Liver (tissue), 9 donors: ENCODE measurements around the gene ANK3. TPM values are rescaled to one million over a fixed set of nuclear protein-coding genes. Genes with fewer than 3 reads are reported as not detected.

ENCODE experiments used
- DNase-seq: peaks from one replicate; pipeline ENCODE4 v3.0.0-alpha.2; 2017; ENCODE audit warnings: low spot score
- H3K27ac ChIP-seq, 2 donors: one replicate each; pipeline ENCODE4 v1.7.0; 2013; ENCODE audit warnings: inconsistent platforms in 2 of 2, low read length in 2 of 2, control low read depth in 1 of 2, low read depth in 1 of 2, mild to moderate bottlenecking in 1 of 2
- H3K27me3 ChIP-seq, 4 donors: one replicate each; pipeline versions ENCODE4 v1.6.1 to v1.7.0; 2013; ENCODE audit warnings: low read length in 3 of 4, inconsistent platforms in 1 of 4, mild to moderate bottlenecking in 1 of 4, moderate library complexity in 1 of 4; ENCODE audit not compliant: control insufficient read depth in 4 of 4, insufficient read depth in 4 of 4
- H3K36me3 ChIP-seq, 4 donors: one replicate each; pipeline versions ENCODE4 v1.6.1 to v1.7.0; 2013; ENCODE audit warnings: low read length in 3 of 4, mild to moderate bottlenecking in 3 of 4, low read depth in 1 of 4, moderate library complexity in 1 of 4; ENCODE audit not compliant: control insufficient read depth in 4 of 4, insufficient read depth in 3 of 4
- H3K4me1 ChIP-seq, 4 donors: one replicate each; pipeline versions ENCODE4 v1.6.1 to v1.7.0; 2013; ENCODE audit warnings: low read length in 3 of 4, mild to moderate bottlenecking in 3 of 4, moderate library complexity in 1 of 4; ENCODE audit not compliant: control insufficient read depth in 4 of 4, insufficient read depth in 4 of 4
- H3K4me3 ChIP-seq, 3 donors: one replicate each; pipeline versions ENCODE4 v1.6.1 to v1.7.0; 2013; ENCODE audit warnings: low read length in 3 of 3, control low read depth in 1 of 3, low read depth in 1 of 3, mild to moderate bottlenecking in 1 of 3
- H3K9ac ChIP-seq, 2 donors: one replicate each; pipeline ENCODE4 v1.7.0; 2013; ENCODE audit warnings: low read length in 2 of 2, mild to moderate bottlenecking in 2 of 2, moderate library complexity in 2 of 2, control low read depth in 1 of 2, low read depth in 1 of 2
- H3K9me3 ChIP-seq, 4 donors: one replicate each; pipeline versions ENCODE4 v1.6.1 to v1.7.0; 2013; ENCODE audit warnings: low read length in 3 of 4; ENCODE audit not compliant: control insufficient read depth in 4 of 4
- EGR1 ChIP-seq, 2 donors: IDR thresholded peaks; 2 replicates each; pipeline ENCODE4 v1.6.1; 2016 to 2018; ENCODE audit warnings: antibody characterized with exemption in 2 of 2, low read depth in 2 of 2
- FOXA1 ChIP-seq: IDR thresholded peaks from 2 replicates; pipeline ENCODE4 v1.6.1; 2016; ENCODE audit warnings: antibody characterized with exemption
- FOXA2 ChIP-seq: IDR thresholded peaks from 2 replicates; pipeline ENCODE4 v1.6.1; 2016; ENCODE audit warnings: antibody characterized with exemption
- GABPA ChIP-seq, 2 donors: IDR thresholded peaks in 1 of 2; conservative IDR thresholded peaks in 1 of 2; 2 replicates each; pipeline ENCODE4 v1.6.1; 2016; ENCODE audit warnings: antibody characterized with exemption in 2 of 2, mild to moderate bottlenecking in 1 of 2, moderate library complexity in 1 of 2
- HNF4A ChIP-seq, 2 donors: conservative IDR thresholded peaks; 2 replicates each; pipeline ENCODE4 v1.6.1; 2016; ENCODE audit warnings: antibody characterized with exemption in 2 of 2, mild to moderate bottlenecking in 2 of 2
- HNF4G ChIP-seq: IDR thresholded peaks from 2 replicates; pipeline ENCODE4 v1.6.1; 2016; ENCODE audit warnings: antibody characterized with exemption
- JUND ChIP-seq, 2 donors: IDR thresholded peaks; 2 replicates each; pipeline ENCODE4 v1.6.1; 2016; ENCODE audit warnings: antibody characterized with exemption in 2 of 2
- NR2F2 ChIP-seq: IDR thresholded peaks from 2 replicates; pipeline ENCODE4 v1.6.1; 2016; ENCODE audit warnings: antibody characterized with exemption
- RAD21 ChIP-seq, 2 donors: IDR thresholded peaks; 2 replicates each; pipeline ENCODE4 v1.6.1; 2016; ENCODE audit warnings: antibody characterized with exemption in 2 of 2, mild to moderate bottlenecking in 2 of 2
- RXRA ChIP-seq, 2 donors: IDR thresholded peaks; 2 replicates each; pipeline ENCODE4 v1.6.1; 2017 to 2018; ENCODE audit warnings: antibody characterized with exemption in 2 of 2, mild to moderate bottlenecking in 1 of 2
- SP1 ChIP-seq: IDR thresholded peaks from 2 replicates; pipeline ENCODE4 v1.6.1; 2018; ENCODE audit warnings: antibody characterized with exemption, mild to moderate bottlenecking
- TAF1 ChIP-seq: conservative IDR thresholded peaks from 2 replicates; pipeline ENCODE4 v1.6.1; 2016; ENCODE audit warnings: antibody characterized with exemption, mild to moderate bottlenecking
- YY1 ChIP-seq: IDR thresholded peaks from 2 replicates; pipeline ENCODE4 v1.6.1; 2016; ENCODE audit warnings: antibody characterized with exemption, mild to moderate bottlenecking
- WGBS: extraction: QIAGEN DNeasy Blood & Tissue Kit; methylation state at CpG from one replicate; pipeline ENCODE4 v1.1.7; 2013; 5-methylcytosine and 5-hydroxymethylcytosine counted together
- polyA plus RNA-seq, 2 donors: library from polyadenylated mRNA; stranded (reverse) in 1 of 2; unstranded in 1 of 2; fragments of 200-250 nt in 1 of 2; fragments of >200 nt in 1 of 2; fragmentation: Nextera tagmentation in 1 of 2; extraction: Ambion mirVana in 1 of 2; gene quantifications; one replicate each; pipeline versions ENCODE4 v1.2.1 to v1.2.3, GENCODE V29; 2013 to 2015
- total RNA-seq, 2 donors: library from RNA; depleted of rRNA; stranded (reverse); fragments of >200 nt; gene quantifications; one replicate each; pipeline ENCODE4 v1.2.3, GENCODE V29; 2014
- TF ChIP-seq, protein P1 (sequence below): fragments of 150-350 bp; IDR thresholded peaks from 2 replicates; pipeline ENCODE4 v1.5.1; 2017; ENCODE audit warnings: improper control_type of control experiment, low read depth, low read length; ENCODE audit not compliant: missing input control
- TF ChIP-seq, protein P2 (sequence below): IDR thresholded peaks from 2 replicates; pipeline ENCODE4 v1.6.1; 2016; ENCODE audit warnings: antibody characterized with exemption
- TF ChIP-seq, protein P3 (sequence below): IDR thresholded peaks from 2 replicates; pipeline ENCODE4 v1.6.1; 2016; ENCODE audit warnings: antibody characterized with exemption, mild to moderate bottlenecking
- TF ChIP-seq, protein P4 (sequence below): IDR thresholded peaks from 2 replicates; pipeline ENCODE4 v1.6.1; 2016; ENCODE audit warnings: antibody characterized with exemption
- TF ChIP-seq, protein P5 (sequence below): IDR thresholded peaks from 2 replicates; pipeline ENCODE4 v1.6.1; 2016; ENCODE audit warnings: antibody characterized with exemption
- donor health status: healthy.
- donor health status: healthy.
- donor health status: healthy.
- donor health status: healthy.
- donor health status: healthy.

Gene ANK3
- total and polyA plus RNA-seq, 4 donors: 5.7 to 30.0 (median 9.7) TPM

DNA sequence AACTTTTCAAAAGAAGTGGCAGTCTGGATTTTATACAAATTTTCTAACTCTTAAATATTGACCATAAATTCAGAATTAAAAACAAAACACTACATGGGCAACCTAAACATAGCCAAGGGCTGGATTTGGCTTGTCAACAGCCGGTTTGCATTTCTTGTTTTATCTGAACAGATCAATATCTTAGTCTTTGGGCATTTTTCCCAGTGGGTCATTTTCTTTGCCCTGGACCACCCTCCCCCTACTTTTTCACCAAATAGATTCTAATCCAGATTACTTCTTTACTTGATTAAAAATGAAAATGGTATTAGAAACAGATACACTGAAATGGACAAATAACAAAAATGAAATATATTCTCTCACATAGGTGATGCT, 189.0 kb downstream of the ANK3 start:
- DNase-seq: no peak
- no peak overlapping the region for H3K9ac ChIP-seq
- H3K4me1 ChIP-seq: peaks cover 0 to 11% (median 9%) of the 10 kb centered on the region in 4 donors
- no peaks in the 10 kb centered on the region for H3K27me3 ChIP-seq
- no peaks in the 10 kb centered on the region for H3K36me3 ChIP-seq
- WGBS: 30% methylated on average over 1 of the region's 1 CpG
- no peak for TF ChIP-seq HNF4G
- no peak for TF ChIP-seq NR2F2
- no peak for TF ChIP-seq HNF4A (conservative IDR thresholded peaks at IDR 0.05)
- no peak for TF ChIP-seq JUND (IDR thresholded peaks at IDR 0.05)
- TF ChIP-seq, protein P1, sequence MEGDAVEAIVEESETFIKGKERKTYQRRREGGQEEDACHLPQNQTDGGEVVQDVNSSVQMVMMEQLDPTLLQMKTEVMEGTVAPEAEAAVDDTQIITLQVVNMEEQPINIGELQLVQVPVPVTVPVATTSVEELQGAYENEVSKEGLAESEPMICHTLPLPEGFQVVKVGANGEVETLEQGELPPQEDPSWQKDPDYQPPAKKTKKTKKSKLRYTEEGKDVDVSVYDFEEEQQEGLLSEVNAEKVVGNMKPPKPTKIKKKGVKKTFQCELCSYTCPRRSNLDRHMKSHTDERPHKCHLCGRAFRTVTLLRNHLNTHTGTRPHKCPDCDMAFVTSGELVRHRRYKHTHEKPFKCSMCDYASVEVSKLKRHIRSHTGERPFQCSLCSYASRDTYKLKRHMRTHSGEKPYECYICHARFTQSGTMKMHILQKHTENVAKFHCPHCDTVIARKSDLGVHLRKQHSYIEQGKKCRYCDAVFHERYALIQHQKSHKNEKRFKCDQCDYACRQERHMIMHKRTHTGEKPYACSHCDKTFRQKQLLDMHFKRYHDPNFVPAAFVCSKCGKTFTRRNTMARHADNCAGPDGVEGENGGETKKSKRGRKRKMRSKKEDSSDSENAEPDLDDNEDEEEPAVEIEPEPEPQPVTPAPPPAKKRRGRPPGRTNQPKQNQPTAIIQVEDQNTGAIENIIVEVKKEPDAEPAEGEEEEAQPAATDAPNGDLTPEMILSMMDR: no peak
- TF ChIP-seq, protein P2, sequence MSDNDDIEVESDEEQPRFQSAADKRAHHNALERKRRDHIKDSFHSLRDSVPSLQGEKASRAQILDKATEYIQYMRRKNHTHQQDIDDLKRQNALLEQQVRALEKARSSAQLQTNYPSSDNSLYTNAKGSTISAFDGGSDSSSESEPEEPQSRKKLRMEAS: no peak
- TF ChIP-seq, protein P3, sequence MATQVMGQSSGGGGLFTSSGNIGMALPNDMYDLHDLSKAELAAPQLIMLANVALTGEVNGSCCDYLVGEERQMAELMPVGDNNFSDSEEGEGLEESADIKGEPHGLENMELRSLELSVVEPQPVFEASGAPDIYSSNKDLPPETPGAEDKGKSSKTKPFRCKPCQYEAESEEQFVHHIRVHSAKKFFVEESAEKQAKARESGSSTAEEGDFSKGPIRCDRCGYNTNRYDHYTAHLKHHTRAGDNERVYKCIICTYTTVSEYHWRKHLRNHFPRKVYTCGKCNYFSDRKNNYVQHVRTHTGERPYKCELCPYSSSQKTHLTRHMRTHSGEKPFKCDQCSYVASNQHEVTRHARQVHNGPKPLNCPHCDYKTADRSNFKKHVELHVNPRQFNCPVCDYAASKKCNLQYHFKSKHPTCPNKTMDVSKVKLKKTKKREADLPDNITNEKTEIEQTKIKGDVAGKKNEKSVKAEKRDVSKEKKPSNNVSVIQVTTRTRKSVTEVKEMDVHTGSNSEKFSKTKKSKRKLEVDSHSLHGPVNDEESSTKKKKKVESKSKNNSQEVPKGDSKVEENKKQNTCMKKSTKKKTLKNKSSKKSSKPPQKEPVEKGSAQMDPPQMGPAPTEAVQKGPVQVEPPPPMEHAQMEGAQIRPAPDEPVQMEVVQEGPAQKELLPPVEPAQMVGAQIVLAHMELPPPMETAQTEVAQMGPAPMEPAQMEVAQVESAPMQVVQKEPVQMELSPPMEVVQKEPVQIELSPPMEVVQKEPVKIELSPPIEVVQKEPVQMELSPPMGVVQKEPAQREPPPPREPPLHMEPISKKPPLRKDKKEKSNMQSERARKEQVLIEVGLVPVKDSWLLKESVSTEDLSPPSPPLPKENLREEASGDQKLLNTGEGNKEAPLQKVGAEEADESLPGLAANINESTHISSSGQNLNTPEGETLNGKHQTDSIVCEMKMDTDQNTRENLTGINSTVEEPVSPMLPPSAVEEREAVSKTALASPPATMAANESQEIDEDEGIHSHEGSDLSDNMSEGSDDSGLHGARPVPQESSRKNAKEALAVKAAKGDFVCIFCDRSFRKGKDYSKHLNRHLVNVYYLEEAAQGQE: no peak
- no peak for TF ChIP-seq RXRA (IDR thresholded peaks at IDR 0.05)
- no peak for TF ChIP-seq FOXA1
- TF ChIP-seq, protein P4, sequence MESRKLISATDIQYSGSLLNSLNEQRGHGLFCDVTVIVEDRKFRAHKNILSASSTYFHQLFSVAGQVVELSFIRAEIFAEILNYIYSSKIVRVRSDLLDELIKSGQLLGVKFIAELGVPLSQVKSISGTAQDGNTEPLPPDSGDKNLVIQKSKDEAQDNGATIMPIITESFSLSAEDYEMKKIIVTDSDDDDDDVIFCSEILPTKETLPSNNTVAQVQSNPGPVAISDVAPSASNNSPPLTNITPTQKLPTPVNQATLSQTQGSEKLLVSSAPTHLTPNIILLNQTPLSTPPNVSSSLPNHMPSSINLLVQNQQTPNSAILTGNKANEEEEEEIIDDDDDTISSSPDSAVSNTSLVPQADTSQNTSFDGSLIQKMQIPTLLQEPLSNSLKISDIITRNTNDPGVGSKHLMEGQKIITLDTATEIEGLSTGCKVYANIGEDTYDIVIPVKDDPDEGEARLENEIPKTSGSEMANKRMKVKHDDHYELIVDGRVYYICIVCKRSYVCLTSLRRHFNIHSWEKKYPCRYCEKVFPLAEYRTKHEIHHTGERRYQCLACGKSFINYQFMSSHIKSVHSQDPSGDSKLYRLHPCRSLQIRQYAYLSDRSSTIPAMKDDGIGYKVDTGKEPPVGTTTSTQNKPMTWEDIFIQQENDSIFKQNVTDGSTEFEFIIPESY: no peak
- TF ChIP-seq SP1: no peak
- TF ChIP-seq, protein P5, sequence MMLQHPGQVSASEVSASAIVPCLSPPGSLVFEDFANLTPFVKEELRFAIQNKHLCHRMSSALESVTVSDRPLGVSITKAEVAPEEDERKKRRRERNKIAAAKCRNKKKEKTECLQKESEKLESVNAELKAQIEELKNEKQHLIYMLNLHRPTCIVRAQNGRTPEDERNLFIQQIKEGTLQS: no peak
- no peak for TF ChIP-seq TAF1
- TF ChIP-seq YY1: no peak
- no peak for TF ChIP-seq GABPA (IDR thresholded peaks at IDR 0.05 in 1 of 2, conservative IDR thresholded peaks at IDR 0.05 in 1 of 2)
- TF ChIP-seq FOXA2: no peak
- H3K27ac ChIP-seq: no peak overlapping the region
- no peak overlapping the region for H3K4me3 ChIP-seq
- no peaks in the 10 kb centered on the region for H3K9me3 ChIP-seq

DNA sequence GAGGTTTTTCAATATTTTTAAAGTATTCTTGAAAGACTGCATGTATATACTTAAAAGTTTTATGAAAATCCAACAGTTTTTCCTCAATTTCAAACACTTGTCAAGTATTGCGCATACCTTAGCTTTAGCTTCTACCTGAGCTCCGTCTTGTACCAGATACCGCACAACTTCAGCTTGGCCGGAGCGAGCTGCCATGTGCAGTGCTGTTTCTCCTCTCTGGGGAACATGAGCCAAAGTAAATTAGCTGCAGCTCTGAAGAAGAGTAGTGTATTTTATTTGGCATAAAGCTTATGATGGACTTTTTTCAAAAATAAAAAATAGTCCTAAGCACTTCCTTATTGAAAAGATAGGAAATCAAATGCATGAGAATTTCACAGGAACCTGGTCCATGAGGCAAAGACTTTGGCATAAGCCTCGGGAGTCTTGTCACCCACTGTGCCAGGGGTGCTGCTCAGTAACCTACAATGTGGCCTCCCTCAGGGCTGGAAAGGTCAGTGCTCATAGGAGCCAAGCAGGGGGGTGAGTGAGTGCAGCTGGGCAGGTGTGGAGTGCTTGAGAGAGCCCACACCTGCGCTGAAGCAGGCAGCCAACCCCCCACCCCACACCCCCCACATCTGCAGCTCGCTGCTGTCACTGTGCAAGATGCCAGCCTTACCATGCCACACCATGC, 189.5 kb downstream of the ANK3 start:
- Histone ChIP-seq H3K27ac (no peak overlapping the region), H3K36me3 (no peaks in the 10 kb centered on the region)
- 57% methylated on average over 8 of the region's 8 CpGs for WGBS

More for the DNA sequence above, 189.5 kb downstream of the ANK3 start:
- Histone ChIP-seq H3K4me3 (no peak overlapping the region), H3K4me1 (peaks cover 0 to 11% (median 9%) of the 10 kb centered on the region in 4 donors), H3K27me3 (no peaks in the 10 kb centered on the region), H3K9ac (no peak overlapping the region), H3K9me3 (no peaks in the 10 kb centered on the region)
- TF ChIP-seq EGR1 (IDR thresholded peaks at IDR 0.05; ENCODE audit: low read depth in 2 of 2) (no peak), RAD21 (IDR thresholded peaks at IDR 0.05) (no peak), HNF4G (no peak), FOXA1 (no peak), FOXA2 (no peak), TAF1 (no peak), JUND (IDR thresholded peaks at IDR 0.05) (no peak), RXRA (IDR thresholded peaks at IDR 0.05) (no peak), SP1 (no peak), NR2F2 (no peak), HNF4A (conservative IDR thresholded peaks at IDR 0.05) (no peak), YY1 (no peak)
- TF ChIP-seq, protein P2: no peak
- TF ChIP-seq, protein P3: no peak
- DNase-seq: no peak
